GM19438 (cell line): ENCODE data around the gene NME4.
A peak's percentile ranks its signal among the peaks of the same experiment; 100 is the strongest.
"Not testable (repeated sequence)": the region's sequence is repeated elsewhere in the genome, so short reads cannot be mapped to it uniquely, and the experiment has no call there.

ENCODE experiments used
- ATAC-seq: cut with Tn5 transposase; IDR thresholded peaks from one replicate; pipeline ENCODE4 v1.9.1; 2021; ENCODE audit warnings: low read depth; ENCODE audit not compliant: unreplicated experiment

NME4 gene

DNA sequence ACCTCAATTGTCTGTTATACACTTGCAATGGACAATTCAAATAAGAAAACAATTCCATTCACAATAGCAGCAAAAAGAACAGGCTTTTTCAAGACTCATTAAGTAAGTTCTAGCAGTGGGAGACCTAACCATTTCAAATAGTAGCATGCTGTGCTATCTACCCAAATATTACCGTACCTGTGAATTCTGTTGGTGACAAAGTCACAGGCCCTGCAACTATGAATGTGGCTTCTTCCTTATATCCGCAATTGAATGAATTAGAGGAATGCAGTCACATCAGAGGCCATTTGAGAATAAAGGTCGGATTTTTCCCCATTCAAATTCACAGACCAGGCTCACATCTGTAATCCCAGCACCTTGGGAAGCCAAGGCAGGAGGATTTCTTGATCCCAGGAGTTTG is 800 bp upstream of the NME4 start:
- no peak for ATAC-seq

DNA sequence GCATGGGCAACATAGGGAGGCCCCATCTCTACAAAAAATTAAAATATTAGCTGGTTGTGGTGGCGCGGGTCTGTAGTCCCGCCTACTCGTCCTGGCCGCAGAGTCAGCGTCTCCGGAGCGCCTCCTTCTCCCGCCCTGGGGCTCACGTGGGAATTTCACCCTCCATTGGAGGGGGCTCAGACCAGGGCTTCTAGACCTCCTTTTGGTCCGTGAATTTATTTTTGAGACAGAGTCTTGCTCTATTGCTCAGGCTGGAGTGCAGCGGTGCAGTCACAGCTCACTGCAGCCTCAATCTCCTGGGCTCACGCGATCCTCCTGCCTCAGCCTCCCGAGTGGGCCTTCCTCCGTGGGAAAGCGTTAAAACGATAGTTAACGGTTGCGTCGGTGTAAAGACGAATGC is 394 bp upstream of the NME4 start:
- no peak for ATAC-seq

DNA sequence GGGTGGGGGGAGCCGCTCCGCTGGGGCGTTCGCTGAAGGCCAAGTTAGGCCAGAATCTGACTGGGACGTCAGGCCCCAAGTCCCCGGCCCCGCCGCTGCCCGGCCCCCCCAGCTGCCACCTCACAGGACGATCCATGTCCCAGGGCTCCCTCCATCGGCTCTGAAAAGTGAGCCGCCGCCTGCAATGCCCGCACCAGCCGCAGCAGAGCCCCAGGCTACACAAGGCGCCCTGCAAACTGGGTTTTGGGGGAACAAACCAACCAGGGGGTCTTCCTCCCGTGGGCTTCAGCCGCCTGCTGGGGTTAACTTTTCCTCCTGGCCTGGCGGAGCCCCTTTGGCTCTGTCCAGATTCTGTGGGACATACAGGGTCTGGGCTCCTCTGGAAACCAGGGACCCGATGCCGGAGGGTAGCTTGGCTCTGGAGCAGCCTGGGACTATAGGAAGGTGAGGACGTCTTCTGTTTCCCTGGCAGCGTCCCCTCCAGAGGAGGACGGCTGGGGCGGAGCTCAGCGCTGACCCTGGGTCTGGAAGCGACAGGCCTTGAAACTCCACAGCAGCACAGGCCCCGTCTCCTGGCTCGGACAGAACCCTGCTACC is 835 bp downstream of the NME4 start:
- no peak for ATAC-seq

DNA sequence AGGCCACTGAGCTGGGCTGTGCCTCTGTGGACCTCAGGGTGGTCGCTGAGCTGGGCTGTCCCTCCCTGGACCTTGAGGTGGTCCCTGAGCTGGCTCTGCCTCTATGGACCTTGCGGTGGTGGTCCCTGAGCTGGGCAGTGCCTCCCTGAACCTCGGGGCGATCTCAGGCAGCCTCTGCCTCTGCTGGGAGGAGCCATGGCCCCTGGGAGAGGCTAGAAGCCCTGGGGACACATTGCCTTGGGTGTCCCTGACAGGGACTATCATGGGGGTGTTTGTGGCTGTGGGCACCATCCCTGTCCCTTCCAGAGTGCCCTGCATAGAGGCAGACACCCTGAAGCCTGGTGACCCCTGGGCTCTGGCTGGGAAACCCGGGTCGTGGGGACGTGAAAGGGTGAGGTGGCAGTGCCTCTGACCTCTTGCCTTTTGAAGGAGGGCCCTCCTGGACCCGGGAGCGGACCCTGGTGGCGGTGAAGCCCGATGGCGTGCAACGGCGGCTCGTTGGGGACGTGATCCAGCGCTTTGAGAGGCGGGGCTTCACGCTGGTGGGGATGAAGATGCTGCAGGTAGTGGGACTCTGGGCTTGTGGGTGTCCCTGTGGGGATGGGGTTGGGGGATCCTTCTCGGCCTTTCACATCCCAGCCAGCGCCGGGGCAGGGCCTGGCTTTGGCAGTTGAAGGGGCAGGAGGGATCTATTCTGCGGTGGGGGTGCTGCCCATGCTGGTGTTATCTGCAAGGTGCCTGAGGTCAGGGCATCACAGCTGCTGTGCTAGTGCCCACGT is 1.8 kb downstream of the NME4 start:
- no peak for ATAC-seq

DNA sequence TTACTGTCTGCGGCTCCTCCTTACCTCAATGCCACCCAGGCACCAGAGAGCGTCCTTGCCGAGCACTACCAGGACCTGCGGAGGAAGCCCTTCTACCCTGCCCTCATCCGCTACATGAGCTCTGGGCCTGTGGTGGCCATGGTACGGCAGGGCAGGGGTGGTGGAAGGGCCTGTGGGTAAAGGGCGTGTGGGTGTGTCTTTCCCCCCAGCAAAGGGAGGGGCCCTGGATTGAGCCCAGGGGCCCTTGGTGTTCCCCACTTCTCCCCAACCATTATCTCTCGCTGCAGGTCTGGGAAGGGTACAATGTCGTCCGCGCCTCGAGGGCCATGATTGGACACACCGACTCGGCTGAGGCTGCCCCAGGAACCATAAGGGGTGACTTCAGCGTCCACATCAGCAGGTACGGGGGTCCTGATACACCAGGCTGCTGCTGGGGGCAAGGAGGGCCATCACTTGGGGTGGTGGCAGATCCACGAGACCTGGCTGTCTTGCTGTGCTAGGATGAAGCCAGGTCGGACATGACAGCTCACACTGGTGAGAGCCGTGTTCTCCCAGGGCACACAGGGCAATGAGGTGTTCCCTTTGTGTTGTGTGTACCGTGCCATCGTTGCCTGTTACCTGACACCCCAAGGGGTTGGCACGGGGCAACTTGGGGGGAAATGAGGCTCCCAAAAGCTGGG is 2.5 kb downstream of the NME4 start:
- ATAC-seq, result no peak

DNA sequence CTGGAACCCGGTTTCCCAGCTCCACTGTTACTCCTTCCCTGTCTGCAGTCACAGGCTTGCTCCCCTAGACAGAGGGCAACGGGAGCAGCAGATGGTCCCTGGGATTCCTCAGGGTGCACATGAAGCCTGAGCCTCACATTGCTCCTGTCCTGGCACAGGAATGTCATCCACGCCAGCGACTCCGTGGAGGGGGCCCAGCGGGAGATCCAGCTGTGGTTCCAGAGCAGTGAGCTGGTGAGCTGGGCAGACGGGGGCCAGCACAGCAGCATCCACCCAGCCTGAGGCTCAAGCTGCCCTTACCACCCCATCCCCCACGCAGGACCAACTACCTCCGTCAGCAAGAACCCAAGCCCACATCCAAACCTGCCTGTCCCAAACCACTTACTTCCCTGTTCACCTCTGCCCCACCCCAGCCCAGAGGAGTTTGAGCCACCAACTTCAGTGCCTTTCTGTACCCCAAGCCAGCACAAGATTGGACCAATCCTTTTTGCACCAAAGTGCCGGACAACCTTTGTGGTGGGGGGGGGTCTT is 3.1 kb downstream of the NME4 start:
- ATAC-seq, result no peak

DNA sequence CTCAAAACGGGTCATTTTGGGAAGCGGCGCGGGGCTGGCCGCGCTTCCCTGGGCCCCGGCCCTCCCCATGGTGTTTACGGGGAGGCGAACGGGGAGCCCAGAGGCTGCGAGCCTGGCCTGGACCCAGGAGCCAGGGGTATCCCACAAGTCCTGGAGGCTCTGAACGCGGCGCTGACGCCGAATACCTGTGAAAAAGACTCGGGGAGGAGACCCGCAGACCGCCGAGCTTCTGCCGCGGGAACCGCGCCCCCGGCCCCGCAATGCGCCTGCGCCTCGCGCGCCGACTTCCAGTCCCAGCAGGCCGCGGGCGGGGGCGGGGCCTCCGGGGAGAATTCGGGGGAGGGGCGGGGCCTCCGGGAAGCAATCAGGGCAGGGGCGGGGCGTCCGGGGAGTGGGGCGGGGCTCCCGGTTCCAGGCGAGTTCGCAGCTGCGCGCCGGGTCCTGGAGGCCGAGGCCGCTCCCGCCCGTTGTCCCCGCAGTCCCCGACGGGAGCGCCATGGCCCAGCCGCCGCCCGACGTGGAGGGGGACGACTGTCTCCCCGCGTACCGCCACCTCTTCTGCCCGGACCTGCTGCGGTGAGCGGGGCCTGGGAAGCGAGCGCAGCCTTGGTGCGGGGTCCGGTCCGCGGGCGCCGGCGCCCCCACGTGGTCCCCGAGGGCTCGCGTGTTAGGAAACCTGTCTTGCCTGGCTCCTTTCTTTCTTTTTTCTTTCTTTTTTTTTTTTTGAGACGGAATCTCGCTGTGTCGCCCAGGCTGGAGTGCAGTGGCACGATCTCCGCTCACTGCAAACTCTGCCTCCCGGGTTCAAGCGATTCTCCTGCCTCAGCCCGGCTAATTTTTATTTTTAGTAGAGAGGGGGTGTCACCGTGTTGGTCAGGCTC is 4.7 kb downstream of the NME4 start, which contains the start of gene DECR2:
Gene DECR2, plus strand, starts transcription at position 418 of the 881 bp plus-strand sequence. Its CDS starts 79 bp downstream, at position 497.
- peak; percentile 49 for ATAC-seq

DNA sequence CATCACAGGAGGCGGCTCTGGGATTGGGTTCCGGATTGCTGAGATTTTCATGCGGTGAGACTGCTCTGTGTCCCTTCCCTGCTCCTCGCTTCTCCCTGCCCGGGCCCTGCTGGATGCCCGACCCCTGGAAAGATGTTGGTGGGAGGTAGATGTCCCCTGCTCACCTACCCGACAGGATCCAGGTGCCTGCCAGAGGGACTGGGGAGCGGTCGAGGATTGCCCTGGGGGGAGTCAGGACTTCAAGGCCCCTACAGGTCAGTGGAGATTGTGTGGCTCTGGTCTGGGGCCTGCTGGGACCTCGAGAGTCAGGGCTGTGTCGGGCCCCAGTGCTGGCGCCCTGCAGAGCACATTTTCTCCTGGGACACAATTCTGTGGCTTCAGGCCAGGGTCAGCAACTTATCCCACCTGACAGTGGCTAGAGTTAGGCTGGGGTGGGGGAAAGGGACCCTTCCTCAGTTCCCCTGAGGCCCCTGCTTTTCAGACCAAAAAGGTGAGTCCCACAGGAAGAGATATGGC is 8.0 kb downstream of the NME4 start:
- ATAC-seq, result no peak

DNA sequence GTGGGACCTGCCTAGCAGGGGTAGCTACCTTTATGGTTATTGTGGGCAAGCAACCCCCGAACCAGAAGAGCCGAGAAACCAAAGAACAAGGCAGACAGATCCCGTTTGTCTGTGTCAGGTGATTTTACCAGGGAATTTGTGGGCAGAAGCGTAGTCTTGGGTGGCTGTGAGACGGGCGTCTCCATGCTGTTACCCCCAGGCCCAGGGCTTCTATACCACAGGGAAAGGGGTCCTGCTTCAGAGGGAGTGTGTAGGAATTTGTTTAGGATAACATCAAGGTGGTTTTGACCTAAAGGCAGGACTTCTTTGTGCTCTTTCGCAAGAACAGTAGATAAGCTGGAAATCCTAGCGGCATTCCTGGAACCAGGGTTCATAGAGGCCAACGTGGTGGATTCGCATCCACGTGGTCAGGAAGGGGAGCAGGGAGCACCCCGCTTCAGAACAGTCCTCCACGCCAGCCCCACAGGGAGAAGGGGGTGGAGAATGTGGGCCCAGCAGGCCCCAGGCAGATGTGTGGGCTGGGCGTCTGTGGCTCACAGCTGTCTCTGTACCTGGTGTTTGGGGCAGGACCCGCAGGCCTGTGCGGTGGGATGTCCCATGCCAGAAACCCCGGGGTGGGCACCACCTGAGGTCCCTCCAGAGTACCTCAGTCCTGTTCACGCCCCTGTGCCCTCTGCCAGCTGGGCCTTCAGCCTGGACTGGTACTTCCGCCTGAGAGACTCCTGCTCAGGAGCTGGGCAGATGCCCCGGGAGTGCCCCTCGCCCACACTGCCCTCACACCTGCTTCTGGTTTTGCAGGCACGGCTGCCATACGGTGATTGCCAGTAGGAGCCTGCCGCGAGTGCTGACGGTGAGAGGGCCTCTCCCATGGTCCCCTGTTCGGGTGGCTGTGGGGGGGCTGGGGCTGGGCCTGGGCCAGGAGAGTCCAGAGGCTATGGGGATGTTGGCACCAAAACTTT is 8.8 kb downstream of the NME4 start:
- no peak for ATAC-seq

DNA sequence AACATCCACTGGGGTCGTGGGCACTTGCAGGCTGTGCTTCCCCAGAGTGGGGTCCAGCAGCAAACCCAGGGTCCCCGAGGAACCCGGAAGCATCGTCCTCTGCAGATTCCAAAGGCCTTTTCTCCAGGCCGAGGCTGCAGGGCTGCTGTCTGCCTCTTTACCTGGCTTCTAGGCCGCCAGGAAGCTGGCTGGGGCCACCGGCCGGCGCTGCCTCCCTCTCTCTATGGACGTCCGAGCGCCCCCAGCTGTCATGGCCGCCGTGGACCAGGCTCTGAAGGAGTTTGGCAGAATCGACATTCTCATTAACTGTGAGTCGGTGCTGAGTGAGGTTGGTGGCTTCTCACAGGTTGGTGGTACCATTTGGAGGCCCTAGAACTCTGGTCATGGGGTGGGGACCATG is 10.3 kb downstream of the NME4 start:
- ATAC-seq, result no peak

DNA sequence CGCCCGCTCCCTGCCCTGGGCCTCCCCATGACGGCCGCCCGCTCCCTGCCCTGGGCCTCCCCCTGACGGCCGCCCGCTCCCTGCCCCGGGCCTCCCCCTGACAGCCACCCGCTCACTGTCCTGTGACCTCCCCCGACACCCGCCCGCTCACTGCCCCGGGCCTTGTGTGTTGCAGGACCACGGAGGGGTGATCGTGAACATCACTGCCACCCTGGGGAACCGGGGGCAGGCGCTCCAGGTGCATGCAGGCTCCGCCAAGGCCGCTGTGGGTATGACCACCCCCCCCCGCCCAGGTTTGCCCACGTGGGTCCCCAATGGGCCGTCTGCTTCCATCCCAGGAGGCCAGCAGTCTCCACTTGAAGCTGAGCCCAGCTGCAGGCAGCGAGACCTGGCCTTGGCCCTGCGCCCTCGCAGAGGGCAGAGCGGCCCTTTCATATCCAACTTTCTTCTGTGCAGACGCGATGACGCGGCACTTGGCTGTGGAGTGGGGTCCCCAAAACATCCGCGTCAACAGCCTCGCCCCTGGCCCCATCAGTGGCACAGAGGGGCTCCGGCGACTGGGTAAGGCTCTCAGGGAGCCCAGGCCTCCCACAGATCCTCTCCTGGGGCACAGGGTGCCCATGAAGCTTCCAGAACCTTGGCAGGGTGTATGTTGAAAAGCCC is 13.6 kb downstream of the NME4 start:
- ATAC-seq, result no peak

DNA sequence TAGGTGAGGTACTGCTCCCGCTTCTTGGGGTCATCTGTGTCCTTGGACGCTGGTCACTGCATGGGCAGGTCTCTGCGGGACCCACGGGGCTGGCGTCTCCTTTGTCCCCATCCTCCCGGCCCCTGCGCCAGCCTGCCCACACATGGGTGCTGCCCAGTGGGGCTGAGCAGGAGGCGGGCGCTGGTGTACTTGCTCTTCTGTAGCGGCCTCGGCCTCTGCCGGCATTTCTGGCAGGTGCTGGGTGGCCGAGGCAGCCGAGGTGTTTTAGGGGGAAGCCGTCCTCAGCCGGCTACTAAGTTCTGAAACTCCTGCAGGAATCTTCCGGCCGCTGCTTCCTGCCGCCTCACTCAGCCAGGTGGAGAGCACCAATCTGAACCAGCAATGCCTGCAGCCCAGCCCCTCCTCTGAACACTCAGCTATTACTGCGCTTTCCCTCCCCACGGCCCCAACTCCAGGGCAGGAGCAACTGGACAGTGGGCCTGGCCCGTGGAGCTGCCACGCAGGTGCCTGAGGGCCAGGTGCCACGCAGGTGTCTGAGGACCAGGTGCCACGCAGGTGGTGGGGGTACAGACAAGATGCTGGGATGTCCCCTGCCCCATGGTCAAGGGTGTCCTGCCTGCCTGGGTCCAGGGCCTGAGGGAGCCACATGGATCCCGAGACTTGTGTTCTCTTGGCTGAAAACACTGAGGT is 14.7 kb downstream of the NME4 start:
- no peak for ATAC-seq

DNA sequence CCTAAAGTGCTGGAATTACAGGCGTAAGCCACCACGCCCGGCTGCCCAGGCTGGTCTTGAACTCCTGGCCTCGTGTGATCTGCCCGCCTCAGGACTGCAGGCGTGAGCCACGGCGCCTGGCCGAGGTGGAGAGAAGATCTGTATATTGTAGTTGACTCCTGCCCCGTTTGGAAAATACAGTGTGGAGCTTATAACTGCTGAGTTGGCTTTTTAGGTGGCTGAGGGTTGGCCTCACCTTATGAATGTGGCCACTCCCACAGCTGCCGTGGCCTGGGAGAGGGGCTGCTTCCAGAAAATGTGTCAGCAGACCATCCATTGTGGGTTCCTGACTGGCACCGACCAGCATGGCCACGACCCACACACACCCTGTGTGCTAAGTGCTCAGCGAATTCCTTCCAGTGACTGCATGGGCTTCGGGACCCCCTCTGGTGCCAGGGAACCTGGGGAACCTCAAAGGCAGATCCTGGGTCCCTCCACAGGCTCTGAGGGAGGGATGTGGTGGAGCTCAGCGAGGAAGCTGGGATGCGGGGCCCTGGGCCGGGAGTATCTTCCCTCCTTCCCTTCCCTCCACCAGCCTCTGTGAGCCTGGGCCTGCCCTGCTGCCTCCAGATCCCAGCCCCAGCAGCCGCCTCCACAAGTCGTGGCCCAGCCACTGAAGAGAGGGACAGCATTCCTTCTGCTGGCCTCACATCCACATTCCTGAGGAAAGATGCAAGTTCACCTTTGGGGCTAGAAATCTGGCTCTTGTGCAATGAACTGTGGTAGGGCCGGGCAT is 17.6 kb downstream of the NME4 start:
- no peak for ATAC-seq

DNA sequence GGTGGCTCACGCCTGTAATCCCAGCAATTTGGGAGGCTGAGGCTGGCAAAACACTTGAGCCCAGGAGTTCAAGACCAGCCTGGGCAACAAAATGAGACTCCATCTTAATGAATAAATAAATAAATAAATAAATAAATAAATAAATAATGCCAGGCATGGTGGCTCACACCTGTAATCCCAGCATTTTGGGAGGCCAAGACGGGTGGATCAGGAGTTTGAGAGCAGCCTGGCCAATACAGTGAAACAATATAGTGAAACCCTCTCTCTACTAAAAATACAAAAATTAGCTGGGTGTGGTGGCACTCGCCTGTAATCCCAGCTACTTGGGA is 18.1 kb downstream of the NME4 start:
- not testable (repeated sequence) for ATAC-seq

DNA sequence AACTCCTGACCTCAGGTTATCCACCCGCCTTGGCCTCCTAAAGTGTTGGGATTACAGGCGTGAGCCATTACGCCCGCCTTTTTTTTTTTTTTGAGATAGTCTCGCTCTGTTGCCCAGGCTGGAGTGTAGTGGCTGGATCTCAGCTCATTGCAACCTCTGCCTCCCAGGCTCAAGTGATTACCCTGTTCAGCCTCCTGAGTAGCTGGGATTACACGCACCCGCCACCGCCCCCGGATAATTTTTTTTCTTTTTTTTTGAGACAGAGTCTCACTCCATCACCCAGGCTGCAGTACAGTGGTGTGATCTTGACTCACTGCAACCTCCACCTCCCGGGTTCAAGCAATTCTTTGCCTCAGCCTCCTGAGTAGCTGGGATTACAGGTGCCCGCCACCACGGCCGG is 25.2 kb downstream of the NME4 start:
- not testable (repeated sequence) for ATAC-seq

DNA sequence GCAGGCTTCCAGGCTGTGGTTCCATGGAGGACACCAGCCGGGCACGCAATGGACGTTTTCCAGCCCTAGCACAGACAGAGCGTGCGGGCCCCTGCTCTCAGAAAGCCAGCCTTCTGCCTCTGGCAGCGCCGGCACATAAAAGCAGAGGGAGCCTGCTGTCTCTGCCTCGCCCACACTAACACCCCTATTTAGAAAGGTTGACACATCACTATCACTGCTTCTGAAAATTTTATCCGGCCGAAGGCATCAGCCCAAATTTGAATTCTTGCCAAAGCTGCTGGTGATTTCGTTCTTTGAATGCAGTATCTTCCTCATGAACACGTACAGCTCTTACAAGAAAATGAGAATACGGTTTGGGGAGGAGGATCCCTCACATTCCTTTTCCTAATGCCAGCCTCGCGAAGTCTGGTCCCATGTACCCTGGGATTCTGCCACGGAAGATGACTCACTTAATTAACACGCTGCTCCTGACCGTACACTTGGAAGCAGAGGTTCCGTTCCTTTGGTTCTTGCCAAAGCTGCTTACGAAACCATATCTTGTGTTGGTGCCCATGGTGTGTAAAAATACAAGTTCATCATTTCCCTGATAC is 27.1 kb downstream of the NME4 start:
- ATAC-seq, result no peak

DNA sequence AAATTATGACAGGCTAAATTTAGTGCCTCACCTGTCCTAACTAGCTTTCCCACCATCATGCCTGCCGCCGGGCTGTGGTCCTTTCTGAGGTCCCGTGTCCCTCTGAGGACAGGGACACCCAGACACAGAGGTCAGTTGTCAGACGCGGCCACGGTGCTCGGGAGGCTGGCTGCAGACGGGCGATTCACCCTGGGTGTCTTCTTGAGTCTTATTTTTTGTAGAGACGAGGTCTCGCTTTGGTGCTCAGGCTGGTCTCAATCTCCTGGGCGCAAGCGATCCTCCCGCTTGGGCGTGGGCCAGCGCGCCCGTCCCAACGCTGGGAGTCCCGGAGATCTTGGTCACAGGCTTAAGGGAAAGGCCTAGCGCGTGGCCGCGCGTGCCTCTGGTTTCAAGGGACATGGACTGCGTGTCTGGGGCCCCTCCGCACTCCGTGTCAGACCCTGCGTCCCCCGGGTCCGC is 27.7 kb downstream of the NME4 start:
- no peak for ATAC-seq
